HCT116 (cell line): ENCODE data around the gene ATP5F1D.

Experiments used
- EZH2phosphoT487 ChIP-seq: fragments of 200-600 bp; IDR thresholded peaks from 2 replicates; pipeline ENCODE4 v1.6.1; 2018; ENCODE audit warnings: antibody characterized with exemption, borderline replicate concordance
- FOSL1 ChIP-seq: IDR thresholded peaks from 2 replicates; pipeline ENCODE4 v1.6.1; 2012; ENCODE audit warnings: low read depth
- POLR2A ChIP-seq: IDR thresholded peaks from 2 replicates; pipeline ENCODE4 v1.7.0; 2011; ENCODE audit warnings: borderline replicate concordance; ENCODE audit not compliant: insufficient read depth, insufficient read length; ENCODE audit errors: extremely low read depth
- POLR2AphosphoS5 ChIP-seq: IDR thresholded peaks from 2 replicates; pipeline ENCODE4 v1.6.1; 2011; ENCODE audit warnings: mild to moderate bottlenecking, low read depth, low read length, moderate library complexity
- SIN3A ChIP-seq: IDR thresholded peaks from 2 replicates; pipeline ENCODE4 v1.6.1; 2012; ENCODE audit warnings: low read depth
- SRF ChIP-seq: IDR thresholded peaks from 2 replicates; pipeline ENCODE4 v1.6.1; 2012; ENCODE audit warnings: low read depth
- ZNF274 ChIP-seq: fragments of 200-500 bp; sonication (Bioruptor generic); IDR thresholded peaks from 2 replicates; pipeline ENCODE4 v1.6.1; 2014; ENCODE audit warnings: mild to moderate bottlenecking, low read depth, low read length, inconsistent platforms
- TF ChIP-seq, protein P1 (sequence below): IDR thresholded peaks from 2 replicates; pipeline ENCODE4 v1.6.1; 2011; ENCODE audit warnings: mild to moderate bottlenecking, low read length, moderate library complexity; ENCODE audit not compliant: insufficient replicate concordance; ENCODE audit errors: extremely low read depth
- TF ChIP-seq, protein P2 (sequence below), 3 experiments: fragments of 200-600 bp in 1 of 3; sonication (generic) in 1 of 3; IDR thresholded peaks in 2 of 3; conservative IDR thresholded peaks in 1 of 3; 2 replicates each; pipeline ENCODE4 v1.5.1; 2012 to 2017; ENCODE audit warnings: low read depth in 2 of 3, low read length in 2 of 3, antibody characterized with exemption in 1 of 3, borderline replicate concordance in 1 of 3, control low read depth in 1 of 3, mild to moderate bottlenecking in 1 of 3, mixed read lengths in 1 of 3, mixed run types in 1 of 3, moderate library complexity in 1 of 3; ENCODE audit not compliant: insufficient read depth in 1 of 3
- TF ChIP-seq, protein P3 (sequence below): IDR thresholded peaks from 2 replicates; pipeline ENCODE4 v1.6.1; 2012

DNA sequence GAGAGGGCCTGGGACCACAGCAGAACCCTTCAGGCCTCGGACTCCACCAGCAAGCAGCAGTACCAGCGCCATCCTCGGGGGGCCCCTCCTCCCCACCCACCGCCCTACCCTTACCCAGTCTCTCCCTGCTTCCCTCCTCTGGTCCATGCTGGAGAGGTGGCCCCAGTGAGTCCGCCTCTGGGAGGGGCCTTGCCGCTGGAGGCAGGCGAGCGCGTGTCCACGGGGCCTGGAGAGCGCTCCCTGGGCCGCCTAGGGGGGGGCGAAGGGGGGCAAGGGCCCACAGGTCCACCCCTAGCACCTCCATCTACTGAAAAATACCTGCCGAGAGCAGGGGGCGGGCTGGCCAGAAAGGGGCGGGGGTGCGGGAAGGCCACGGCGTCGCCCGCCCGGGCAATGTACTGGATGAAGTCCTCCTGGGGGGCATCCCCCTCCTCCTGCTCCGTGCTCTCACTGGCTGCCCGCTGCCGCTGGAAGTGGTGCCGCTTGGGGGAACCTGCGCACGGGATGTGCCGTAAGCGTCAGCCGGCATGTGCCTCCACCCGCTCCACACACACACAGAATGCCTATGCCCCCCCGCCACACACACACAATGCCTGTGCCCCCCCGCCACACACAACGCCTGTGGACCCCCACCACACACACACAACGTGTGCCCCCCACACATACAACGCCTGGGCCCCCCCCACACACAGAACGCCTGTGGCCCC is 10.6 kb upstream of the ATP5F1D start:
- no peak for TF ChIP-seq SRF
- TF ChIP-seq, protein P1, sequence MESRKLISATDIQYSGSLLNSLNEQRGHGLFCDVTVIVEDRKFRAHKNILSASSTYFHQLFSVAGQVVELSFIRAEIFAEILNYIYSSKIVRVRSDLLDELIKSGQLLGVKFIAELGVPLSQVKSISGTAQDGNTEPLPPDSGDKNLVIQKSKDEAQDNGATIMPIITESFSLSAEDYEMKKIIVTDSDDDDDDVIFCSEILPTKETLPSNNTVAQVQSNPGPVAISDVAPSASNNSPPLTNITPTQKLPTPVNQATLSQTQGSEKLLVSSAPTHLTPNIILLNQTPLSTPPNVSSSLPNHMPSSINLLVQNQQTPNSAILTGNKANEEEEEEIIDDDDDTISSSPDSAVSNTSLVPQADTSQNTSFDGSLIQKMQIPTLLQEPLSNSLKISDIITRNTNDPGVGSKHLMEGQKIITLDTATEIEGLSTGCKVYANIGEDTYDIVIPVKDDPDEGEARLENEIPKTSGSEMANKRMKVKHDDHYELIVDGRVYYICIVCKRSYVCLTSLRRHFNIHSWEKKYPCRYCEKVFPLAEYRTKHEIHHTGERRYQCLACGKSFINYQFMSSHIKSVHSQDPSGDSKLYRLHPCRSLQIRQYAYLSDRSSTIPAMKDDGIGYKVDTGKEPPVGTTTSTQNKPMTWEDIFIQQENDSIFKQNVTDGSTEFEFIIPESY: no peak
- no peak for TF ChIP-seq POLR2A
- TF ChIP-seq, protein P2, sequence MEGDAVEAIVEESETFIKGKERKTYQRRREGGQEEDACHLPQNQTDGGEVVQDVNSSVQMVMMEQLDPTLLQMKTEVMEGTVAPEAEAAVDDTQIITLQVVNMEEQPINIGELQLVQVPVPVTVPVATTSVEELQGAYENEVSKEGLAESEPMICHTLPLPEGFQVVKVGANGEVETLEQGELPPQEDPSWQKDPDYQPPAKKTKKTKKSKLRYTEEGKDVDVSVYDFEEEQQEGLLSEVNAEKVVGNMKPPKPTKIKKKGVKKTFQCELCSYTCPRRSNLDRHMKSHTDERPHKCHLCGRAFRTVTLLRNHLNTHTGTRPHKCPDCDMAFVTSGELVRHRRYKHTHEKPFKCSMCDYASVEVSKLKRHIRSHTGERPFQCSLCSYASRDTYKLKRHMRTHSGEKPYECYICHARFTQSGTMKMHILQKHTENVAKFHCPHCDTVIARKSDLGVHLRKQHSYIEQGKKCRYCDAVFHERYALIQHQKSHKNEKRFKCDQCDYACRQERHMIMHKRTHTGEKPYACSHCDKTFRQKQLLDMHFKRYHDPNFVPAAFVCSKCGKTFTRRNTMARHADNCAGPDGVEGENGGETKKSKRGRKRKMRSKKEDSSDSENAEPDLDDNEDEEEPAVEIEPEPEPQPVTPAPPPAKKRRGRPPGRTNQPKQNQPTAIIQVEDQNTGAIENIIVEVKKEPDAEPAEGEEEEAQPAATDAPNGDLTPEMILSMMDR (IDR thresholded peaks at IDR 0.05 in 2 of 3, conservative IDR thresholded peaks at IDR 0.05 in 1 of 3; ENCODE audit: borderline replicate concordance in 1 of 3, insufficient read depth in 1 of 3, low read depth in 2 of 3, low read length in 2 of 3): no peak
- TF ChIP-seq ZNF274: no peak
- TF ChIP-seq POLR2AphosphoS5: no peak
- TF ChIP-seq EZH2phosphoT487: no peak
- TF ChIP-seq FOSL1: no peak
- TF ChIP-seq SIN3A: no peak
- TF ChIP-seq, protein P3, sequence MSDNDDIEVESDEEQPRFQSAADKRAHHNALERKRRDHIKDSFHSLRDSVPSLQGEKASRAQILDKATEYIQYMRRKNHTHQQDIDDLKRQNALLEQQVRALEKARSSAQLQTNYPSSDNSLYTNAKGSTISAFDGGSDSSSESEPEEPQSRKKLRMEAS: no peak
